Measurements from ENCODE around the gene FAM184A.

Gene FAM184A

DNA sequence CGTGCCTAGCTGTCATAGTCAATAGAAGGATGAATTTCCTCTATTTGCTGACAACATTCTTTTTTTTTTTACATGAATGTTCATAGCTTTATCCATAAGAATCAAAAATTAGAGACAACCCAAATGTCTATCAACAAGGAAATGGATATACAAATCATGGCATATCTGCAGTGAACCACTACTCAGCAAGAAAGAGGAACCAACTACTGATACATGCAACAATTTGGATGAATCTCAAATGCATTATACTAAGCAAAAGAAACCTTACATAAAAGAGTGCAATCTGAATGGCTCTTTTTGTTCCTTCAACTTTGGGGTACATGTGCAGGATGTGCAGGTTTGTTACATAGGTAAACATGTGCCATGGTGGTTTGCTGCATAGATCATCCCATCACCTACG is 125.8 kb downstream of the FAM184A start:
- no peak for DNase-seq

GRCh38 chr6:118945217-118945616 is 133.2 kb downstream of the FAM184A start:
- DNase-seq: no peak

- DNase-seq: no peak
These were observed 137.7 kb downstream of the FAM184A start for GRCh38 chr6:118940770-118941169.

DNA sequence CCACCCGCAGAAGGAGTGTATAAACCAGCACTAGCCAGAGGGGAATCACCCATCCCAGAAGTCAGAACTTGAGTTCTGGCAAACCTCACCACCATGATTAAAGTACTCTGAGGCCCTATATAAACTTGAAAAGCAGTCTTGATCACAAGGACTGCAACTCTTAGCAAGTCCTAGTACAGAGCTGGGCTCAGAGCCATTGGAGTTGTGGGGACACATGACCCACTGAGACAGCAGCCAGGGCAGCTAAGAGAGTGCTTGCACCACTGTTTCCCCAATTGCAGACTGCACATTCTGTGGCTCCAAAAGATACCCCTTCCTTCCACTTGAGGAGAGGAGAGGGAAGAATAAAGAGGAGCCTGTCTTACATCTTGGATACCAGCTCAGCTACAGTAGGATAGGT is 138.8 kb downstream of the FAM184A start:
- no peak for DNase-seq

DNA sequence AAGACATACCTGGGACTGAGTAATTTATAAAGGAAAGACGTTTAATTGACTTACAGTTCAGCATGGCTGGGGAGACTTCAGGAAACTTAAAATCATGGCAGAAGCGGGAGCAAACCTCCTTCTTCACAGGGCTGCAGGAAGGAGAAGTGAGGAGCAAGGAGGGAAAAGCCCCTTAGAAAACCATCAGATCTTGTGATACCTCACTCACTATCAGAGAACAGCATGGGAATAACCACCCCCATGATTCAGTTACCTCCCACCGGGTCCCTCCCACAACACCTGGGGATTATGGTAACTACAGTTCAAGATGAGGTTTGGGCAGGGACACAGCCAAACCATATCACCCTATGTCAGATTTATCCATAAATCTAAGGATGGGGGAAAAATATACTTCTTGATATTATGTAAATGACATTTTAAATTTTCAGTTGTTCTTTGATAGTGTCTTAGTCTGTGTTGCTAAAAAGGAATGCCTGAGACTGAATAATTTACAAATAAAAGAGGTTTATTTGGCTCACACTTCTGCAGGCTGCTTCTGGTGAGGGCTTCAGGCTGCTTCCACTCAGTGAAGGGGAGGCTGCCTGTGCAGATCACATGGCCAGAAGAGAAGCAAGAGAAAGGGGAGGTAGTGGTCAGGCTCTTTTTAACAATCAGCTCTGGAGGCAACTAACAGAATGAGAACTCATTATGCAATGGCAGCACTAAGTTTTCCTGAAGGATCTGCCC is 142.3 kb downstream of the FAM184A start:
- DNase-seq: no peak

- DNase-seq: no peak
These were observed 143.2 kb downstream of the FAM184A start for GRCh38 chr6:118935331-118935668.

GRCh38 chr6:118934461-118935330 is 143.8 kb downstream of the FAM184A start, which contains the start of gene MCM9:
TSS of gene MCM9 (minus strand) at chr6:118935159. CDS start at chr6:118931723, 3,436 bp downstream.
- peak; percentile 91 for DNase-seq

GRCh38 chr6:118933855-118934460 is 144.5 kb downstream of the FAM184A start:
- DNase-seq: no peak

- DNase-seq: no peak
These were observed 146.0 kb downstream of the FAM184A start for GRCh38 chr6:118932421-118932820.

DNA sequence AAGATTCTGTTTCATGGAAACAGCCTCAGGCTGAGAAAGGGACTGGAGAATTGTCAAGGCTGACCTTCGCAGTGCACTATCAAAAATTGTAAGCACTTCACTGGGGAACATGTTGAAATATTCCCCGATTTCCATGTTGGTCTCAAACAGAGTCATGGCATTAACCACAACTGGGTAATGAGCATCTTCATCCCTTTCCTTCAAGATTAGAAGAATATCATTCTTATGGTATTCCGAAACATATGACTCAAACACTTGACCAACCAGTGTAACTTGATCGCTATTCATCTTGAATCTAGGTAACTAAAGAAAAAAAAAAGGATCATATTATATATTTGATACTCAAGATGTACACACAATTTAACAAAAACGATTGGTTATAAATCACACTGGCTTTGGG is 147.0 kb downstream of the FAM184A start:
- no peak for DNase-seq

DNA sequence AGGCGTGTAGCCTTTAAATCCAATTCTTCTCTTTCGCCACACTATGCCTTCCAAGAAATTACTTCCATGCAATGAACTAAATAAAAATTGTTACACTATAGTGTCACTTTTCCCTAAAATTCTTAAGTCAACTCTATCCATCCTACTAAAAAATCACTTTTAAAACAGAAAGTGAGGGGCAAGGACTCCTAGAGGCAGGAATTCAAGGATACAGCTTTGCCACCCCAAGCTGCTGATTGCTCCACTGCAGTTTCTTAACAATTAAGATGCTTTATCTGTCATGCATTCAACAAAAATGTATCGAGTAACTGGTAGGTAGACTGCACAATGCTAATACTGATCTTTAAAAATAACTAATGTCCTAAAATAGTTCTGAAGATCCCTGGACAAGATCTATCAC is 147.8 kb downstream of the FAM184A start:
- no peak for DNase-seq

DNA sequence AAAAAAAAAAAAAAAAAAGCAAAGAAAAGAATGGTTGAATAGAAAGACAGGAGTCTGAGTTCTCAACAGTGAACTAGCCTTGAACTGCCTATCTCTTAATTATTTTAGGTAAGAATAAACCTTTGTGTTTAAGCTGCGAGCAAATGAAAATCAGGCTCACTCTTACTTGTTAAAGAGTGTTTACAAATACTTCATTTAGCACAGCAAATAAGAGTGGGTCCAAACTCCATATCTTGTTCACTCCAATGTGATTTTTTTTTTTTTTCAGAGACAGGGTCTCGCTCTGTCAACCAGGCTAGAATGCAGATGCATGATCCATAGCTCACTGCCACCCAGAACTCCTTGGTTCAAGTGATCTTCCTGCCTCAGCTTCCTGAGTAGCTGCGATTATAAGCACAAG is 155.4 kb downstream of the FAM184A start:
- DNase-seq: no peak

GRCh38 chr6:118921084-118921483 is 157.4 kb downstream of the FAM184A start:
- DNase-seq: no peak

DNA sequence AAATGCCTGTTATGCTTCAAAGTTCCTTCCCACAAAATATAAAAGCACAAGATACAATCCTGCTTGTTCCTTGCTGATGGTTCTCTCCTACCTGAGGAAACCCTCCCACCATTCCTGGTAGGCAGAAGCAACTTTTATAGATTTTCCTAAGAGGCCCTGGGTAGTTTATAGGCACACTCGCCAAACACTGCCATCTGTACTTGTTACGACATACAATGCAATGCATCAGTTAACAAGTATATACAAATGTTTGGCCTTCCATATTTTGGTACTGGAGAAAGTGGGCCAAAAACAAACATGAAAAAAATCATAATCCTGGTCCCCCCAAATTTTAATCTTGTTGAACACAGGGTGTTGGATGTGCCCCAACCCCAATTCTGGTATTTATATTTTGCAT is 160.1 kb downstream of the FAM184A start:
- no peak for DNase-seq

GRCh38 chr6:118917546-118918328 is 160.7 kb downstream of the FAM184A start:
- no peak for DNase-seq

- DNase-seq: no peak
These were observed 163.9 kb downstream of the FAM184A start for GRCh38 chr6:118914598-118914997.

DNA sequence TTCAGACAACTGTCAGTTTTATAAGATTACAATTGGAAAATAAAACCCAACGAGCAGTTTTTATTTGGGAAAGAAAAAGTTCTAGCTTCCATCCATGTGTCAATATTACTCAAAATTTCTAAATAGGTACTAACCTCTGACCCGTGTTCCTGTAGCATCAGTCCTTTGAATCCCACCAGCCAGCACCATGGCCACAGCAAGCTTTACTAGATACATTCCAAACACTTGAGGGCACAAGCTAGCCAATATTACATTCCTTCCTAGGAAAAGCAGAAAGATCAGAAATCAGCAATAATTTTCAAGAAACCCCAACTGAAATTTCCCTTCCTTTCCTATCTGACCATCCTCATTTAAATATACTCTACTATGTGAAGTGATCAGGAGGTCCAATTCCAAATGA is 165.3 kb downstream of the FAM184A start:
- DNase-seq: no peak

DNA sequence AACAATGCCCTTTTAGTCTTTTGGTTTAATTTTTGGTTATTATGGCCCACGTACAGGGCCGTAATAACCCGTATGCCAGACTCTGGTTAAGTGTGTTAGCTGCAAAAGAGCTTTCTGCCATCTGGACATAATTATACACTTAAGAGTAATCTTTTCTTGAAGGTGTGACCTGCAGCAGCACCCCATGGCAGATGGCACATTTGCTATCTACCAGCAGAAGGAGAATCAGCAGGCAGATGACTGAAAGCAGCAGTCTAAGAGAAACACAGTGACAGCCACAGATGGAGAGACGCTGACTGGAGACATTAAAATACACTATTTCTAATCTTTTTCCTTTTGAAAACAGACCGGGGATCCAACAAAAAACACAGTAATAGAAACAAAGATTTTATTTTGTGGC is 165.8 kb downstream of the FAM184A start:
- DNase-seq: peak; percentile 84

All from NCI-H1105 treated with DMSO at 0.1 percent for 48 hours (cell line).